Endothelial cell of umbilical vein (primary cell): Measurements from ENCODE around the gene COL23A1. TPM values are rescaled to one million over a fixed set of nuclear protein-coding genes. Genes with fewer than 3 reads are reported as not detected.

Experiments
- BruUV-seq: library from RNA; stranded (reverse); fragments of 400-500 nt; replicated peaks from 2 replicates; lab custom pipeline; 2021; lab: Mats Ljungman, UMichigan
- CTCF ChIA-PET: fragments of 300-600, 350-600 bp; sonication (Branson Sonifier 250); formaldehyde crosslinking; loops from one replicate; lab custom pipeline; 2021; ENCODE audit warnings: antibody characterized with exemption, inconsistent platforms; lab: Charles Lee
- POLR2A ChIA-PET: fragments of 300-600, 350-600 bp; sonication (Branson Sonifier 250); formaldehyde crosslinking; loops from one replicate; lab custom pipeline; 2021; ENCODE audit warnings: antibody characterized with exemption, inconsistent platforms; lab: Charles Lee
- DNase-seq: peaks from one replicate; pipeline ENCODE4 v3.0.0-alpha.2; 2011; ENCODE audit warnings: low read depth, low spot score
- FAIRE-seq: peaks from 2 replicates; lab custom pipeline; 2011; peaks lifted over from hg19 to GRCh38; lab: Jason Lieb, UNC
- H2AFZ ChIP-seq: 2 replicates; pipeline ENCODE4 v1.6.0; 2012; ENCODE audit warnings: low read depth, low read length, control low read depth, inconsistent platforms
- H3K27ac ChIP-seq: 2 replicates; pipeline ENCODE4 v1.5.1; 2011; ENCODE audit warnings: low read depth, mild to moderate bottlenecking, control low read depth, low read length, moderate library complexity; ENCODE audit not compliant: insufficient read depth
- H3K27me3 ChIP-seq, 2 experiments: 2 replicates each; pipeline versions ENCODE4 v1.6.0 to v1.6.1; 2011; ENCODE audit warnings: low read length in 2 of 2, mixed read lengths in 1 of 2; ENCODE audit not compliant: control insufficient read depth in 2 of 2, insufficient read depth in 2 of 2
- H3K36me3 ChIP-seq, 2 experiments: 2 replicates in 1 of 2; 3 replicates in 1 of 2; pipeline ENCODE4 v1.5.1; 2011; ENCODE audit warnings: low read length in 2 of 2, mild to moderate bottlenecking in 1 of 2, moderate library complexity in 1 of 2; ENCODE audit not compliant: control insufficient read depth in 2 of 2, insufficient read depth in 2 of 2; ENCODE audit errors: extremely low read depth in 1 of 2
- H3K4me1 ChIP-seq: 3 replicates; pipeline ENCODE4 v1.5.1; 2011; ENCODE audit warnings: mild to moderate bottlenecking, low read length; ENCODE audit not compliant: control insufficient read depth, insufficient read depth; ENCODE audit errors: extremely low read depth
- H3K4me2 ChIP-seq: 2 replicates; pipeline ENCODE4 v1.6.1; 2011; ENCODE audit warnings: low read length, control low read depth, mixed read lengths; ENCODE audit not compliant: insufficient read depth
- H3K4me3 ChIP-seq, 3 experiments: fragments of 200-600 bp in 1 of 3; sonication (generic), shearing (Covaris generic) in 1 of 3; replicated peaks in 1 of 3; 2 replicates each; pipeline ENCODE4 v1.5.1; 2011 to 2016; ENCODE audit warnings: control low read depth in 3 of 3, low read length in 3 of 3, mild to moderate bottlenecking in 2 of 3, inconsistent platforms in 1 of 3, low read depth in 1 of 3, moderate library complexity in 1 of 3; ENCODE audit not compliant: insufficient read depth in 1 of 3
- H3K79me2 ChIP-seq: 2 replicates; pipeline ENCODE4 v1.6.0; 2012; ENCODE audit warnings: low read length, inconsistent platforms; ENCODE audit not compliant: control insufficient read depth, insufficient read depth
- H3K9ac ChIP-seq: replicated peaks from 2 replicates; pipeline ENCODE3; 2011; ENCODE audit warnings: low read length, control low read depth; ENCODE audit not compliant: insufficient read depth; ENCODE audit errors: extremely low read depth
- H3K9me1 ChIP-seq: replicated peaks from 3 replicates; pipeline ENCODE4 v1.6.0; 2011; ENCODE audit warnings: mild to moderate bottlenecking, low read length; ENCODE audit not compliant: control insufficient read depth, insufficient read depth; ENCODE audit errors: extremely low read depth
- H3K9me3 ChIP-seq: replicated peaks from 2 replicates; pipeline ENCODE4 v1.5.1; 2012; ENCODE audit warnings: low read length, inconsistent platforms; ENCODE audit not compliant: control insufficient read depth, insufficient read depth
- H4K20me1 ChIP-seq: replicated peaks from 2 replicates; pipeline ENCODE3; 2011; ENCODE audit warnings: mild to moderate bottlenecking, low read length; ENCODE audit not compliant: control insufficient read depth, insufficient read depth; ENCODE audit errors: extremely low read depth
- CTCF ChIP-seq, 2 donors: IDR thresholded peaks; 1 replicate in 1 of 2; 2 replicates in 1 of 2; pipeline ENCODE4 v1.5.1; 2011; ENCODE audit warnings: low read length in 2 of 2, mild to moderate bottlenecking in 2 of 2, moderate library complexity in 2 of 2, control low read depth in 1 of 2, inconsistent platforms in 1 of 2, low read depth in 1 of 2; ENCODE audit not compliant: insufficient read depth in 1 of 2; ENCODE audit errors: extremely low read depth in 1 of 2
- EZH2 ChIP-seq: IDR thresholded peaks from 2 replicates; pipeline ENCODE4 v1.6.1; 2012; ENCODE audit warnings: borderline replicate concordance, low read depth, mild to moderate bottlenecking, moderate library complexity, low read length, inconsistent platforms; ENCODE audit not compliant: severe bottlenecking
- FOS ChIP-seq: IDR thresholded peaks from 2 replicates; pipeline ENCODE4 v1.6.1; 2011; ENCODE audit warnings: mild to moderate bottlenecking, low read length, moderate library complexity, borderline replicate concordance; ENCODE audit not compliant: insufficient read depth
- GATA2 ChIP-seq: IDR thresholded peaks from 2 replicates; pipeline ENCODE4 v1.7.0; 2011; ENCODE audit warnings: low read depth, mild to moderate bottlenecking, moderate library complexity, mixed read lengths, low read length; ENCODE audit not compliant: insufficient read length, insufficient read depth
- JUN ChIP-seq: IDR thresholded peaks from 2 replicates; pipeline ENCODE4 v1.6.1; 2011; ENCODE audit warnings: borderline replicate concordance, low read depth; ENCODE audit not compliant: insufficient read length, insufficient read depth
- MAX ChIP-seq: IDR thresholded peaks from 2 replicates; pipeline ENCODE4 v1.6.1; 2011; ENCODE audit not compliant: insufficient read depth, insufficient read length
- MYC ChIP-seq: IDR thresholded peaks from one replicate; pipeline ENCODE4 v1.6.1; 2011; ENCODE audit warnings: mild to moderate bottlenecking, low read depth, low read length
- POLR2A ChIP-seq: IDR thresholded peaks from 2 replicates; pipeline ENCODE4 v1.6.1; 2012; ENCODE audit warnings: low read depth, mild to moderate bottlenecking, control low read depth, low read length
- POLR2AphosphoS5 ChIP-seq: IDR thresholded peaks from 2 replicates; pipeline ENCODE4 v1.6.1; 2012; ENCODE audit warnings: low read depth, mild to moderate bottlenecking, control low read depth, low read length, moderate library complexity; ENCODE audit not compliant: insufficient read depth
- dilution Hi-C: fragments of 300-500 bp; cut with MboI; formaldehyde crosslinking; loops from one replicate; pipeline ENCODE4 v1.15.0; 2019; ENCODE audit warnings: low sequenced_read_pairs; ENCODE audit not compliant: extremely low pct_ligation_motif_present
- intact Hi-C: fragments of 100-400 bp; cut with micrococcal nuclease; formaldehyde crosslinking; loops from one replicate; pipeline ENCODE4 v1.10.0; 2022
- polyA plus RNA-seq, 4 experiments: library from polyadenylated mRNA; depleted of rRNA in 3 of 4; stranded (reverse) in 3 of 4; unstranded in 1 of 4; fragments of >200 nt; gene quantifications; 2 replicates each; pipeline versions ENCODE4 v1.2.1 to v1.2.3, GENCODE V29; 2011 to 2012; ENCODE audit warnings: missing spikeins in 1 of 4
- total RNA-seq: library from RNA; stranded (reverse); gene quantifications from 2 replicates; pipeline ENCODE4 v1.2.3, GENCODE V29; 2021

COL23A1 gene
- total and polyA plus RNA-seq, 2 donors (not counting 3 experiments of a cell fraction or from before 2014, with no cell fraction given), result not detected

- no peaks in the 10 kb centered on the region for H3K9me3 ChIP-seq
- CTCF ChIA-PET, result no interaction called here
Observed at GRCh38 chr5:178392386-178392785, 197.8 kb downstream of the COL23A1 start.

More at GRCh38 chr5:178392386-178392785, 197.8 kb downstream of the COL23A1 start:
- Histone ChIP-seq H3K27me3 (no peaks in the 10 kb centered on the region), H3K27ac (no peak overlapping the region), H4K20me1 (no peaks in the 10 kb centered on the region), H3K9me1 (no peaks in the 10 kb centered on the region), H3K36me3 (no peaks in the 10 kb centered on the region), H2AFZ (no peak overlapping the region), H3K79me2 (no peaks in the 10 kb centered on the region), H3K9ac (no peak overlapping the region), H3K4me3 (no peak overlapping the region), H3K4me2 (no peak overlapping the region), H3K4me1 (no peaks in the 10 kb centered on the region)
- no TSS peak for BruUV-seq
- DNase-seq (no peak), FAIRE-seq (no peak)
- POLR2A ChIA-PET, result no interaction called here
- dilution Hi-C loops (no loop called here), intact Hi-C loops (no loop called here)
- TF ChIP-seq GATA2 (no peak), CTCF (IDR thresholded peaks at IDR 0.05; ENCODE audit: extremely low read depth in 1 of 2, insufficient read depth in 1 of 2, low read depth in 1 of 2, low read length in 2 of 2) (no peak), POLR2AphosphoS5 (no peak), MYC (no peak), EZH2 (no peak), MAX (no peak), JUN (no peak), FOS (no peak), POLR2A (no peak)
